ENCODE results near the gene CEPT1. TPM values are rescaled to one million over a fixed set of nuclear protein-coding genes. Genes with fewer than 3 reads are reported as not detected.

Gene CEPT1
- total RNA-seq, 2 experiments from 2014 or later, result 36.6 to 37.5 TPM

DNA sequence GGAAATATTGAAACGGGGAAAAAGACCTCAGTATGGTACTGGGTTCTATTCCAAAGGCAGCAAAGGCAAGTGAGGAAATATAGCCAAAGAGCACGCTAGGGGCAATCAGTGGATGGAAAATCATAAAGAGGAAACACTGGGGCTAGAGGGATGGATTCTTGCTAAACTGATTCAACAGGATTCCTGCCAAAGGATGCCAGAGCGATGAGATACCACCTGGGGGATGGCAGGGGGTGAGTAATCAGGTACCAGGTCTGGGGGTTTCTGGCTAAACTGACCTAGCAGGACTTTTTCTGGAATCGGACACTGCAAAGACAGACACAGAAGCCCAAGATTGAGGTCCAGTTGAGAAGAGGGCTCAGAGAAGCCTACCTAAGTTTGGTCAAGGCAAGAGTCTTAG, 94.2 kb downstream of the CEPT1 start:
- Mint-ChIP-seq H3K9me3 (ENCODE audit: insufficient read depth) (no peaks in the 10 kb centered on the region), H3K27ac (no peak overlapping the region), H3K4me1 (ENCODE audit: low read depth) (peaks cover 23% of the 10 kb centered on the region), H3K4me3 (no peak overlapping the region), H3K36me3 (ENCODE audit: low read depth) (peaks cover 52% of the 10 kb centered on the region), H3K27me3 (ENCODE audit: low read depth) (no peaks in the 10 kb centered on the region)
- ChIA-PET CTCF (no interaction called here), POLR2A (no interaction called here)
- ATAC-seq, result no peak
- no peak for DNase-seq

Other genes starting within 250 kb of the CEPT1 start
- gene LRIF1, start 176.3 kb upstream of the CEPT1 start, total RNA-seq, result 10 to 100 TPM; 19.6 to 20.9 TPM
- 10 to 100 TPM; 27.5 to 29.3 TPM for gene DRAM2, start 130 bp upstream of the CEPT1 start, total RNA-seq
- gene DENND2D, start 60.4 kb downstream of the CEPT1 start, total RNA-seq, result 100 to 1,000 TPM; 262 to 275 TPM
- 10 to 100 TPM; 23.8 to 27.0 TPM for gene CHI3L2, start 87.5 kb downstream of the CEPT1 start, total RNA-seq
- gene CHIA, start 150.6 kb downstream of the CEPT1 start, total RNA-seq, result not detected